ENCODE data around the gene UGT1A4. TPM values are rescaled to one million over a fixed set of nuclear protein-coding genes. Genes with fewer than 3 reads are reported as not detected.
"Not testable (repeated sequence)": the region's sequence is repeated elsewhere in the genome, so short reads cannot be mapped to it uniquely, and the experiment has no call there.

The UGT1A4 gene
- total RNA-seq, 1 donor from 2014 or later, result 0.12 TPM

DNA sequence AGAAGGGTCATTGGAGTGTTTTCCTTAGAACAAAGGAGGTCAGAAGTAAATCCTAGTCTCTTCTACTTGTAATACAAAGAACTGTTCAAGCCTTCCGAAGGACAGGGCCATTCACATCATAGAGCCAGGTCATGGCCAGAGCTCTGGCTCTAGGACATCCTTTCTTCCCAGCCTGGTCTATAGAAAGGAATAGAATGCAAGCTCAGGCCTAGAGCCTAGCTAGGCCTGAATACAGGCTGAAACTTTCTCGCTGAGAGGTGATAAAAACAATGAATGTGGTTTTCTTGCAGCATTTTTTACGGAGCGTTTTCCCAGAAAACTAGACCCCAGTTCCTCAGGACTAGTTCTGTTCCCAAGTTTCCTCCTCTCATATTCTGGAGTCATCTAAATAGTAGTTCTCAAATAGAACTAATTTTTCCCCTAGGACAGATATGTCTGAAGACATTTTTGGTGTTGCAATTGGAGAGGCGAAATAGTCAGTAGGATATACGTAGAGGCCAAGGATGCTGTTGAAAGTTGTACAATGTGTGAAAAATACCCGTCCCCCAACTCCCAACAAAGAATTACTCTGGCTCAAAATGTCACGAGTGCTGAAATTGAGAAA is 19.0 kb upstream of the UGT1A4 start:
- DNase-seq (ENCODE audit: extremely low read depth, low read depth, low spot score), result no peak

DNA sequence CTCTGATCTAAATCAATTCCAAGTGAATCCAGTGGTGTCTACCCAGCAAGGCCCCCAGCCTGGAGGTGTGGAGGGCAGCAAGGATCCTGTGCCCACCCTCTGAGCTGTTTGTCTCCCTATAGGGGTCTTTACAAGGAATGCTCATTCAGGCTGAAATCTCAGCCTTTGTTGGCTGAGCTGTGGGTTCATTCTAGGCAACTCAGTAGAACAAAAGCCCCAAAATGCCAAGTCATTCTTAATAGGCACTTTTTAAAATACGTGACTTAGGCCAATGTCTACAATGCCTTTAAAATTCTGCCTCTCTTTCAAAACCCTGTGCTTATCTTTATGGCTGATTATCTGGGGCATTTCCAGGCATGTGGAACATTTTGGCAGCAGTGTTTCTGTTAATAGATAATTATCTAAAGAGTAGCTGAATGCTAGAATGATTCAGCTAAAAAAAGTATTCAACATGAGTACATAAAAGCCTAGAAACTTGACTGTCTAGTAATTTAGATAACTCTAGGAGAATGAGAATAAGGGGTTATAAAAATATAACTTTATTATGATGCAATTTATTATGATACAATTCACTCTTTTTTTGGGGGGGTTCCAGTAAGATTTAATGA is 18.4 kb upstream of the UGT1A4 start:
- DNase-seq (ENCODE audit: extremely low read depth, low read depth, low spot score), result no peak

DNA sequence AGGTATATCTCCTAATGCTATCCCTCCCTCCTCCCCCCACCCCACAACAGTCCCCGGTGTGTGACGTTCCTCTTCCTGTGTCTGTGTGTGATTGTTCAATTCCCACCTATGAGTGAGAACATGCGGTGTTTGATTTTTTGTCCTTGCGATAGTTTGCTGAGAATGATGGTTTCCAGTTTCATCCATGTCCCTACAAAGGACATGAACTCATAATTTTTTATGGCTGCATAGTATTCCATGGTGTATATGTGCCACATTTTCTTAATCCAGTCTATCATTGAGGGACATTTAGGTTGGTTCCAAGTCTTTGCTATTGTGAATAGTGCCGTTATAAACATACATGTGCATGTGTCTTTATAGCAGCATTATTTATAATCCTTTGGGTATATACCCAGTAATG is 17.7 kb upstream of the UGT1A4 start:
- not testable (repeated sequence) for DNase-seq (ENCODE audit: extremely low read depth, low read depth, low spot score)

DNA sequence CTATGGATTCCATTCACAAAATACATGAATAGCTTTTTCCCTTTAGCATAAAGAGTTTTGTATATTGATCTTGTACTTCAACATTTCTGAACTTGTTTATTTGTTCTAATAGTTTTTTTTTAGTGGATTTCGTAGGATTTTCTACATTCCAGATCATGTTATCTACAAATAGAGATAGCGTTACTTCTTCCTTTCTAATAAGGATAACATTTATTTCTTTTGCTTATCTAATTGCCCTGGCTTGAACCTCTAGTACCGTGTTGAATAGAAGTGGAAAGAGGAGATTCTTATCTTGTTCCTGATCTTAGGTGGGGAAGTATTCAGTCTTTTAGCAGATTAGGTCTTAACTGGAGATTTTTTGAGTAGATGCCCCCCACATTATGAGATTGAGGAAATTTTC is 16.3 kb upstream of the UGT1A4 start:
- no peak for DNase-seq (ENCODE audit: extremely low read depth, low read depth, low spot score)

DNA sequence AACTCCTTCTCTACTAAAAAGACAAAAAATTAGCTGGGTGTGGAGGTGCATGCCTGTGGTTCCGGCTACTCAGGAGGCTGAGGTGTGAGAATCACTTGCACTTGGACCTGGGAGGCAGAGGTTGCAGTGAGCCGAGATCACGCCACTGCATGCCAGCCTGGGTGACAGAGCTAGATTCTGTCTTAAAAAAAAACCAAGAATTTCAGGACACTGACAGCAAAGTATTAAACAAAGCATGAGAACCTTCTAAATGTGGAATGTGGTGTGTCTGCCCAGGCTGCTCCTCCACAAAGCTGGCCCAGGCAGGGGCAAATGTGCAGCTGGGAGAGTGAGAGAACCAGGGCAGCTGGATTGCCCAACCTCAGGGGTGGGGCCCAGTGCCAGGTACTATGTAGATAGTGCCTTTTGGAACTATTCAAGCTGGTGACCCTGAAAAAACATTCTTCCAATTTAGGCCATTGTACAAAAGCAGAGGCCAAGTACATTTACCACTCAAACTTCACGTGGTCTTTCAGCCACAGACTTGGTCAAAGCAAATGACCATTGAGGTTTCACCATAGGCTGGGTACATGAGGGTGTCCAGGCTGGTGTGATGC is 12.5 kb upstream of the UGT1A4 start:
- DNase-seq (ENCODE audit: extremely low read depth, low read depth, low spot score), result no peak

DNA sequence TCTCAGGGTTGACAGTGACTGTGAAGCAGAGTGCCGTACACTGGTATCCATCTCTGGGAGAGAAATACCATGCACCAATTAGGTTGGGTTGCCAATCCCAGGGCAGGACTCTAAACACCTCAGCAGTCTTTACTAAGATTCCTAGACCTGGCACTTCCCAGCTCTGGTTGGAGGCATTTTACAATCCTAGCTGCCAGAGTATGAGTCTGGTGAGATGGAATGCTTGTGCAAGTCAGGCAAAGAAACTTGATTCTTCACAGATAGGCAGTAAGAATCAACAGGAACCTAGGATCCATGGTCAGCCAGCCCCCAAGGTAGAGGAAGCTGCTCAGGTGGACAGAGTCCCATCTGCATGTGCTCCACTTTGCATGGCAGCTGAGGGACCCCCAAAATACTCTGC is 11.8 kb upstream of the UGT1A4 start:
- no peak for DNase-seq (ENCODE audit: extremely low read depth, low read depth, low spot score)

DNA sequence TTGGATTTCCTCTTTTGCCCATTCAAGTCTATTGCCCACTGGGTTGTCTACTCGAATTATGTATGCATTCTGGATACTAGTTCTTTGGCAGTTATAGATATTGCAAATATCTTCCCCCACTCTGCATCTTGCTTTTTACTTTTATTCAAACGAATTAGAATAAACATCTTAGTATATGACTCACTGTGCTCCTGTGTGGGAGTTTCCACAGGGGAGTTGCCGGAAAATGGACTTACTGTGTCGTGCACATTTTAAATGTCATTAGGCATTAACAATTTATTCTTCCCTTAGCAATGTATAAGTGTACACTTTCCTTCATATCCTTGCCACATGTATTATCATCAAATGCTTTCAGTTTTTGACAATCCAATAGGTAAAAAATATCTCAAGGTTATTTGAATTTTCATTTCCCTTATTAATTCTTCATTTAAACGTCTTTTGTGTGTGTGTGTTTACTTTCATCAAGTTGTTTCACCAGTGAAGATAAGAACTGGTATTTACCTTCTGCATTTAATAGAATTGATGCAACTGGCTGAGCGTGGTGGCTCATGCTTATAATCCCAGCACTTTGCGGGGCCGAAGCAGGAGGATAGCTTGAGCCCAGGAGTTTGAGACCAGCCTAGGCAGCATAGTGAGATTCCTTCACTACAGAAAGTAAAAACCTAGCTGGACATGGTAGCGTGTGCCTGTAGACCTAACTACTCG is 10.4 kb upstream of the UGT1A4 start:
- no peak for DNase-seq (ENCODE audit: extremely low read depth, low read depth, low spot score)

DNA sequence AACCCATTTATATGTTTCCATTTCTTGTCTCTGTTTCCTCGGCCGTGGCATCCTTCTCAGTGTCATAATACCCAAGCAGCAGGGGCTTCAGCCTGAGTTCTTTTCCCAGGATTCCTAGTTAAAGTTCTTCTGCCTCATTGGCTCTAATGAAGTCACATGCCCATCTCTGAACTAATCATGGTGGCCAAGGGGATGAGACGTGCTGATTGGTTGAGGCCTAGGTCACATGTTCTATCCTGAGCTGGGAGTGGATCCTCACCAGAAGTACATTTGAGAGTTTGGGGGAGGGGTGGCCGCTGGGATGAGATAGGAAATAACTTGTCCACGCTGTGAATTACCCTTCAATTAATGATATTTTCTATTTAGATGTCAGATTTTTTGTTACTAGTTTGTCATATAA is 9.6 kb upstream of the UGT1A4 start:
- DNase-seq (ENCODE audit: extremely low read depth, low read depth, low spot score), result no peak

DNA sequence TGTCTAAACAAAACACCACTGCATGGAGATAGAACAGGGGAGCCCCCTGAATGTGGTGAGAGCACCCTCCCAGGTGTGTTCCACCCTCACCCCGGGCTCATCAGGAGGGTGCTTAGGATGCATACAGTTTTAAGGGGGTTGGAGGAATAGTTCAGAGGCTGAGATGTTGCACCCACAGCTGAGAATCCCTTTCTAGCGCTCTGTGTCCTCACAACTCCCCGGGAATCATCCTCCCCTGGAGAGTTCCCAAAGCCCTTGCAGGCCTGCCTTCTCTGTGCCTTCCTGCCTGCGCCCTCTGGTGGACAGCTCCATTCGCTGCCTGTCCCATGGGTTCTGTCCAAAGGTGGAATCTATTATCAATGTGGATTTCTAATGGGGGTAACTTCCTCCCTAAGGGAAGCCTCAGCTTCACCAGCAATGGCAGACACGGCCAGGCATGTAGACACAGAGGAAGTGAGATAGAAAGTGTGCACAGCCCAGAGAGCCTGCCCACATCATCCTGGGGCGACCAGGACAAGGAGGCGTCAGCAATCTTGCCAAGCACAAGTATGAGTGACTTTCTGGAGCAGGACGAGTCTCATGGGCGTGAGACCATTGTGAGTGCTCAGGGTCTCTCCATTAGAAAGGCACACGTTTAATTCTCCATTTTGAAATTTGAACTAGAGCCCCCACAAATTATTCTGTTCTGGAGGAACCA is 7.1 kb upstream of the UGT1A4 start:
- no peak for DNase-seq (ENCODE audit: extremely low read depth, low read depth, low spot score)

DNA sequence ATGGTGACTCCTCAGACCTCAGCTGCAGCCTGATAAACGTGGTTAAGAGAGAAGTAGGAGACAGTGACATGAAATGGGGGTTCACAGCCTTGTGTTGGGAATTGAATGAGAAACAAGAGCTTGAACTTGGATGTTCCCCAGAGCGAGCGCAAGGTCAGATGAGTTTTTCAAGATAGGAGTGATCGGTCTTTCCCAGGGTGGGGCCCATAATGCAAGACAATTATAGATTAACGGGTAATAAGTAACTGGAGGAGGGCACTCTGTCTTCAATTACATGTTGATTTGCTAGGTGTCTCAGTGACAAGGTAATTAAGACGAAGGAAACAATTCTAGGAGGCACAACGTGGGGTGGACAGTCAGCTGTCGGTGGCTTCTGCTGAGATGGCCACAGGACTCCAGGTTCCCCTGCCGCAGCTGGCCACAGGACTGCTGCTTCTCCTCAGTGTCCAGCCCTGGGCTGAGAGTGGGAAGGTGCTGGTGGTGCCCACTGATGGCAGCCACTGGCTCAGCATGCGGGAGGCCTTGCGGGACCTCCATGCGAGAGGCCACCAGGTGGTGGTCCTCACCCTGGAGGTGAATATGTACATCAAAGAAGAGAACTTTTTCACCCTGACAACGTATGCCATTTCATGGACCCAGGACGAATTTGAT is 5.8 kb upstream of the UGT1A4 start, which contains the start of gene UGT1A5:
Gene UGT1A5, plus strand, starts transcription at position 297 of the 651 bp plus-strand sequence. Its CDS starts 85 bp downstream, at position 382.
- no peak for DNase-seq (ENCODE audit: extremely low read depth, low read depth, low spot score)

DNA sequence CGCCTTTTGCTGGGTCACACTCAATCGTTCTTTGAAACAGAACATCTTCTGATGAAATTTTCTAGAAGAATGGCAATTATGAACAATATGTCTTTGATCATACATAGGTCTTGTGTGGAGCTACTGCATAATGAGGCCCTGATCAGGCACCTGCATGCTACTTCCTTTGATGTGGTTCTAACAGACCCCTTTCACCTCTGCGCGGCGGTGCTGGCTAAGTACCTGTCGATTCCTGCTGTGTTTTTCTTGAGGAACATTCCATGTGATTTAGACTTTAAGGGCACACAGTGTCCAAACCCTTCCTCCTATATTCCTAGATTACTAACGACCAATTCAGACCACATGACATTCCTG is 5.3 kb upstream of the UGT1A4 start:
- no peak for DNase-seq (ENCODE audit: extremely low read depth, low read depth, low spot score)

DNA sequence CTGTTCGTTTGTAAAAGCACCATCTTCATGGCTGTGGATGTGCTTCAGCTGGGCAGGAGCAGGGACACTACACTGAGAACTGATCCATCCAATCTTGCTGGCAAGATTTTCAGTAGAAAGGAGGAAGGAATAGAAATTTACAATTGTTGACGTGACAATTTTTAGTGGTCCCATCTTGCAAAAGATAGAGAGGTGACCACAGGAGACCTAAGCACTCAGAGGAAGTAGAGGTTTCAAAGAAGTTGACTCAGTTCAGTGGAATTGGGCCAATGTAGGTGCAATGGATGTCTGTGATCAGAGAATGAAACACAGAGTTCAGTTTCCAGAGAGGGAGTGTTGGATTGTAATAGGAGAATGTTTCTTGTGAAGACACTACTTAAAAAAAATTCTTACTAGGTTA is 4.4 kb upstream of the UGT1A4 start:
- no peak for DNase-seq (ENCODE audit: extremely low read depth, low read depth, low spot score)

DNA sequence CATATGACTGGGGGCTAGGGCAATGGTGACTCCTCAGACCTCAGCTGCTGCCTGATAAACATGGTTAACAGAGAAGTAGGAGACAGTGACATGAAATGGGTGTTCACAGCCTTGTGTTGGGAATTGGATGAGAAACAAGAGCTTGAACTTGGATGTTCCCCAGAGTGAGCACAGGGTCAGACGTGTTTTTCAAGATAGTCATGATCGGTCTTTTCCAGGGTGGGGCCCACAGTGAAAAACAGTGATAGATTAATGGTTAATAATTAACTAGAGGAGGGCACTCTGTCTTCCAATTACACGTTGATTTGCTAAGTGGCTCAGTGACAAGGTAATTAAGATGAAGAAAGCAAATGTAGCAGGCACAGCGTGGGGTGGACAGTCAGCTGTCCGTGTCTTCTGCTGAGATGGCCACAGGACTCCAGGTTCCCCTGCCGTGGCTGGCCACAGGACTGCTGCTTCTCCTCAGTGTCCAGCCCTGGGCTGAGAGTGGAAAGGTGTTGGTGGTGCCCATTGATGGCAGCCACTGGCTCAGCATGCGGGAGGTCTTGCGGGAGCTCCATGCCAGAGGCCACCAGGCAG is 10.3 kb downstream of the UGT1A4 start, which contains the start of gene UGT1A3:
Gene UGT1A3, plus strand, starts transcription at position 320 of the 579 bp plus-strand sequence. Its CDS starts 85 bp downstream, at position 405.
- no peak for DNase-seq (ENCODE audit: extremely low read depth, low read depth, low spot score)

DNA sequence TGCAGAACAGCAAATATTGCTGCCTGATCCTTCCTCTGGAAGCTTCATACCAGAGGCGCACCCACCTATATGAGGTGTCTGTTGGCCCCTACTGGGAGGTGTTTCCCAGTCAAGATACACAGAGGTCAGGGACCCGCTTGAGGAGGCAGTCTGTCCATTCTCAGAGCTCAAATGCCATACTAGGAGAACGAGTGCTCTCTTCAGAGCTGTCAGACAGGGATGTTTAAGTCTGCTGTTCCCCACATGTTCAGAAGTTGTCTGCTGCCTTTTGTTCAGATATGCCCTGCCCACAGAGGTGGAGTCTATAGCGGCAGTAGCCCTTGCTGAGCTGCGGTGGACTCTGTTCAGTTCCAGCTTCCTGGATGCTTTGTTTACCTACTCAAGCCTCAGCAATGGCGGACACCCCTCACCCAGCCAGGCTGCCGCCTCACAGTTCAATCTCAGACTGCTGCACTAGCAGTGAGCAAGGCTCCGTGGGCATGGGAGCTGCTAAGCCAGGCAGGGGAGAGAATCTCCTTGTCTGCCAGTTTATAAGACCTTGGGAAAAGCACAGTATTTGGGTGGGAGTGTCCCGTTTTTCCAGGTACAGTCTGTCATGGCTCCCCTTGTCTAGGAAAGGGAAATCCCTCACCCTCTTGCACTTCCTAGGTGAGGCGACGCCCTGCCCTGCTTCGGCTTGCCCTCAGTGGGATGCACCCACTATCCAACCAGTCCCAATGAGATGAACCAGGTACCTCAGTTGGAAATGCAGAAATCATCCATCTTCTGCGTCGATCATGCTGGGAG is 18.5 kb downstream of the UGT1A4 start:
- not testable (repeated sequence) for DNase-seq (ENCODE audit: extremely low read depth, low read depth, low spot score)

DNA sequence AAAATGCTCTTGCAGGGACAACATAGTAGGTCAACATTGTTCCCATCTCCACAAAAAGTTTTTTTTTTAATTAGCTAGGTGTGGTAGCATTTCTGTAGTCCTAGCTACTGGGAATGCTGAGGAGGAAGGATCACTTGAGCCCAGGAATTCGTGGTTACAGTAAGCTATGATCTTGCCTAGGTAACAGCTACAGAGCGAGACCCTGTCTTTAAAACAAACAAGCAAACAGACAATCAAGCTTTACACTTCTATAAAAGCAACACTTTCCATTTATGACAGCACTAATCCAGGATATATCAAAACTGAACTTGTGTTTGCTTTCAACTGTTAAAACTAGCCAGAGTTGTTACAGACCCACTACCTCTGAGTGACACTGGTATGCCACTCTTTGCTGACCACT is 22.3 kb downstream of the UGT1A4 start:
- no peak for DNase-seq (ENCODE audit: extremely low read depth, low read depth, low spot score)

DNA sequence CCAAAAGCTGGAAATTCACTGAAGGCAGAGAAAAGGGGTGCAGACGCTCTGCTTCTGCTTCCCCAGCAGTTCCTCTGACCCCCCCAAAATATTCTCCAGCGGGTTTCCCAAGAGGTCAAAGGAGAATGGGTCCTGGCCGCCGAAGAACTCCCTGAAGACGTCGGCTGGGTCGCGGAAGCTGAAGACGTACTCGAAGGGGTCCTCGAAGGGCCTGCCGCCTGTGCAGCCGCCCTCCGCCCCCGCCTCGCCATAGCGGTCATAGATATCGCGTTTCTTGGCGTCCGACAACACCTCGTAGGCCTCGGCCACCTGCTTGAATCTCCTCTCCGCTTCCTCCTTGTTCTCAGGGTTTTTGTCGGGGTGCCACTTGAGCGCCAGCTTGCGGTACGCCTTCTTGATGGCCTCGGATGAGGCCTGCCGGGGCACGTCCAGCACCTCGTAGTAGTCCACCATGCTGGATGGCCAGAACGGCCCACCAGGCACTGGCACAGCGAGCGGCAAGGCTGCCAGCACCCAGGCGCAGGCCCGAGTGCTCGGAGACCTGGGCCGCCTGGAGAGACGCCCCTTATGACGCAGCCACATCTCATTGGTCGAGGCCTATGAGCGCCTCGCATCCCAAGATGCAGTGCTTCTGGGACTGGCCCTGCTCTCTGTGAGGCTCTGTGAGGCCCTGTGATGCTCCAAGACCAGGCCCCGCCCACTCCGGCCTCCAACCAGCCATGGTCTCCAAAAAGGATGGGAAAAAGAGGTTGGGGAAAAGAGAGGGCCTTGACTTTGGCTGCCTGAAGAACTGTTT is 25.1 kb downstream of the UGT1A4 start:
- no peak for DNase-seq (ENCODE audit: extremely low read depth, low read depth, low spot score)

DNA sequence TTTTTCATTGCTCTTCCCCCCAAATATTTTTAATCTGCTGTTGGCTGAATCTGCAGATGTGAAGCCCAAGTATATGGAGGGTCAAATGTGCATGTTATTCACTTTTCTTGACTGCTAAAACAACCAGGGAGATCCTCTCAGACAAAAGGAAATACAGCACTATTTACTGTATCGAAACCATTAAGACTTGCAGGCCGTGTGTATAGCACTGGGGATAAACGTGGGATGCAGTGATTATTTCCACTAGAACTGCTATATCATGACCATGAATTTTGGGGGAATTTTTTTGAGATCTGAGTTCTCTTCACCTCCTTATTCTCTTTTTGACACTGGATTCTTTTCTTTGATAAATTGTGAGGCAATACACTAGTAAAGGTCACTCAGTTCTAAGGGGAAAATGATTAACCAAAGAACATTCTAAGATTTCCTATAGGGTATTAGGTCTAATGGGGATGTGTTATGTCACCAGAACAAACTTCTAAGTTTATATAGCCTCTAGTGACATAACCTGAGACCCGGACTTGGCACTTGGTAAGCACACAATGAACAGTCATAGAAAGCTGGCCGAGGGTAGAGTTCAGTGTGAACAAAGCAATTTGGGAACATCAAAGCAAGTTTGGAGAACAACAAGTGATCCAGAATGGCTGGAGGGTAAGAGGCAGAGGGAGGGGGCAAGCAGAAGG is 26.7 kb downstream of the UGT1A4 start:
- DNase-seq (ENCODE audit: extremely low read depth, low read depth, low spot score), result no peak

DNA sequence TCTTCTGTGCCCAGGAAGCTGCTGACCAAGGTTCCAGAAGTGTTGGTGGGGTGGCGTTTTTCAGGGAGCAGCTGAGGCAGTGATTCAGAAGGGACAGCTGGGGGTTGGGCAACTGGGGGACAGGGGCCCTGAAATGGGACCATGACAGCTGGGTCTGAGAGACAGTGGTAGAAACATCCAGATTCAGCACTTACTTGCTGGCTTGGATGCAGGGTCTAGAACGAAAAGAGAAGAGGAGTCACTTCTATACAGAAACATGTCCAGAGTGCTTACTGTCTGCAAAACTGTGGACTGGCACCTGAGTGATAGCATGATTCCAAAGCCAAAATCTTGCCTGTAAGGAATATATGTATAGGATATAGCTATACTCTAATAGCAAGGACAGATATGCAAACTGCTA is 27.3 kb downstream of the UGT1A4 start:
- DNase-seq (ENCODE audit: extremely low read depth, low read depth, low spot score), result not testable (repeated sequence)

Data from glomerular endothelial cell (primary cell).